Heart left ventricle (tissue), 16 donors: ENCODE measurements around the gene CEP170. TPM values are rescaled to one million over a fixed set of nuclear protein-coding genes. Genes with fewer than 3 reads are reported as not detected.
A peak's percentile ranks its signal among the peaks of the same experiment; 100 is the strongest.

Source experiments
- ATAC-seq, 4 donors: fragments of 200-7000 bp; cut with Tn5 transposase; one replicate each; pipeline ENCODE4 v1.9.1; 2020 to 2022; ENCODE audit warnings: moderate library complexity in 4 of 4, mild to moderate bottlenecking in 3 of 4, moderate number of reproducible peaks in 1 of 4
- DNase-seq, 5 donors: peaks; one replicate each; pipeline ENCODE4 v3.0.0-alpha.2; 2020
- H3K27ac ChIP-seq, 12 donors: fragments of 200-600 bp; sonication (generic) in 4 of 12; one replicate each; pipeline versions ENCODE4 v1.5.0 to v1.8.0; 2016 to 2022; ENCODE audit warnings: mild to moderate bottlenecking in 2 of 12
- H3K27me3 ChIP-seq, 9 donors: fragments of 200-600 bp; sonication (generic) in 2 of 9; one replicate each; pipeline versions ENCODE4 v1.5.1 to v1.8.0; 2016 to 2022; ENCODE audit warnings: mild to moderate bottlenecking in 3 of 9
- H3K36me3 ChIP-seq, 9 donors: fragments of 200-600 bp; sonication (generic) in 2 of 9; one replicate each; pipeline versions ENCODE4 v1.5.0 to v1.8.0; 2018 to 2022; ENCODE audit warnings: mild to moderate bottlenecking in 2 of 9
- H3K4me1 ChIP-seq, 12 donors: fragments of 200-600 bp; sonication (generic) in 4 of 12; one replicate each; pipeline versions ENCODE4 v1.5.0 to v1.8.0; 2016 to 2022; ENCODE audit warnings: mild to moderate bottlenecking in 3 of 12
- H3K4me3 ChIP-seq, 12 donors: fragments of 200-600 bp; sonication (generic) in 4 of 12; one replicate each; pipeline versions ENCODE4 v1.5.0 to v1.8.0; 2017 to 2022; ENCODE audit warnings: mild to moderate bottlenecking in 9 of 12, moderate library complexity in 4 of 12
- H3K9me3 ChIP-seq, 12 donors: fragments of 200-600 bp; sonication (generic) in 4 of 12; one replicate each; pipeline versions ENCODE4 v1.5.0 to v1.8.0; 2016 to 2022; ENCODE audit warnings: mild to moderate bottlenecking in 1 of 12
- CTCF ChIP-seq, 12 donors: fragments of 200-600 bp; sonication (generic) in 4 of 12; IDR thresholded peaks; one replicate each; pipeline versions ENCODE4 v1.5.0 to v1.8.0; 2018 to 2022; ENCODE audit warnings: antibody characterized with exemption in 12 of 12, mild to moderate bottlenecking in 5 of 12
- POLR2A ChIP-seq, 2 donors: fragments of 450-650 bp; IDR thresholded peaks; one replicate each; pipeline ENCODE4 v1.6.1; 2017; ENCODE audit warnings: antibody characterized with exemption in 2 of 2, mild to moderate bottlenecking in 2 of 2, moderate library complexity in 2 of 2
- WGBS, 4 donors: extraction: QIAGEN DNeasy Blood & Tissue Kit in 2 of 4; methylation state at CpG; one replicate each; pipeline versions ENCODE4 v1.1.5 to v1.1.7; 2013 to 2018; 5-methylcytosine and 5-hydroxymethylcytosine counted together
- intact Hi-C, 10 donors: fragments of 100-400 bp; cut with DNase I; formaldehyde crosslinking; loops; one replicate each; pipeline versions ENCODE4 v1.11.1 to v1.14.2; 2022
- long read RNA-seq, 3 donors: library from polyadenylated mRNA; unstranded; transcript quantifications; one replicate each; pipeline ENCODE4 v2.0.0, GENCODE V29; 2020 to 2021
- polyA plus RNA-seq, 2 donors: library from polyadenylated mRNA; stranded (reverse); fragments of 200-250 nt; gene quantifications; one replicate each; pipeline ENCODE4 v1.2.3, GENCODE V29; 2013
- total RNA-seq, 9 donors: library from RNA; depleted of rRNA in 2 of 9; stranded (reverse); fragments of >200 nt in 2 of 9; fragmentation: NEBNext Ultra II Directional in 3 of 9; extraction: Animal tissue kit (Norgen Biotek cat#: 25700) in 3 of 9; gene quantifications; one replicate each; pipeline versions ENCODE4 v1.1.0 to v1.2.4, GENCODE V29; 2016 to 2023
- donor health status: ischemic (EF 13 %, LVEDD 7.1; RV severe dilation, severe dysfunction).
- donor health status: healthy with polysubstance abuse.
- donor health status: DM: no; HTN: yes; CAD: no.
- donor health status: DM: no; HTN: no; CAD: no.
- donor health status: ischemic (EF 25% LVEDD 6.9; RV normal size, moderate dysfunction).
- donor health status: ischemic (EF 25% LVEDD 5.7; RV mildly dilated, moderate dysfunction).
- donor health status: healthy.
- donor health status: DM: yes; HTN: yes; CAD: no.
- donor health status: ischemic (EF 35%, LVEDD 5.7; RV mildly dilated, moderate dysfunction).
- donor health status: nonischemic (EF 11% LVEDD 7.7; RV severe dilation, severe dysfunction).
- donor health status: DM: yes; HTN: yes; CAD: no.
- donor health status: PGD.
- donor health status: ischemic (EF 29% LVEDD 5.4; RV normal size, mild dysfunction).
- donor health status: nonischemic (EF 23%, LVEDD 6.1; RV moderate dilation, normal function).

Gene CEP170
- total RNA-seq (10 to 100 TPM; 27.2 to 70.3 (median 42.7) TPM), polyA plus RNA-seq (10 to 100 TPM in 1 of 2 donors, 1 to 10 TPM in 1; 9.7 to 16.6 TPM)
- long read RNA-seq, donor 1, partial matches to known transcripts, result 10 of 19 reads
- long read RNA-seq, donor 1, other reads (novel, unspliced or antisense), result 9 of 19 reads
- long read RNA-seq, donor 2, partial matches to known transcripts, result 39 of 56 reads
- long read RNA-seq, donor 2, other reads (novel, unspliced or antisense), result 15 of 56 reads
- long read RNA-seq, donor 3, partial matches to known transcripts, result 7 of 13 reads
- long read RNA-seq, donor 3, other reads (novel, unspliced or antisense), result 5 of 13 reads

GRCh38 chr1:243254927-243255790 lies at the start of gene CEP170:
Gene CEP170 (minus strand): TSS chr1:243255281. CDS start chr1:243225280, 30,001 bp downstream.
- Histone ChIP-seq H3K36me3 (no peaks in the 10 kb centered on the region), H3K4me1 (peaks cover 4 to 66% (median 38%) of the 10 kb centered on the region in 12 donors), H3K27ac (peak within 1 kb of the TSS; percentile 93 to 98 (median 96)), H3K9me3 (no peaks in the 10 kb centered on the region), H3K27me3 (no peaks in the 10 kb centered on the region), H3K4me3 (peak within 1 kb of the TSS; percentile 72 to 100 (median 84))
- 0% methylated on average over 12 to 74 of the region's 74 CpGs for WGBS, 4 donors
- DNase-seq (peak; percentile 96 to 97 (median 96)), ATAC-seq (peak; percentile 75 to 85 (median 82))
- TF ChIP-seq POLR2A (IDR thresholded peaks at IDR 0.05) (peak in 1 of 2 donors; percentile 75), CTCF (IDR thresholded peaks at IDR 0.05) (peak in 2 of 12 donors; percentile 1 to 21)
- intact Hi-C loops, result loop anchor here in 4 of 10 donors (5.0 to 10.0 kb wide), 6 partner anchors 43 to 1580 kb away; partner anchors contain the start of genes ADSS2 (in 2 of the 4) and COX20 (in 1 of the 4)

GRCh38 chr1:243301059-243301458 lies 46.0 kb upstream of the CEP170 start:
- peaks cover 0 to 15% (median 0%) of the 10 kb centered on the region in 12 donors for H3K9me3 ChIP-seq
- H3K27me3 ChIP-seq, result no peaks in the 10 kb centered on the region
- whole genome bisulfite sequencing, 4 donors, result 90 to 97% (median 95%) methylated on average over 2 of the region's 2 CpGs
- H3K36me3 ChIP-seq, result peaks cover 0 to 38% (median 18%) of the 10 kb centered on the region in 9 donors
- no peak for TF ChIP-seq POLR2A (IDR thresholded peaks at IDR 0.05)
- TF ChIP-seq CTCF (IDR thresholded peaks at IDR 0.05), result no peak
- H3K4me3 ChIP-seq, result no peak overlapping the region
- H3K4me1 ChIP-seq, result no peaks in the 10 kb centered on the region
- DNase-seq (no peak), ATAC-seq (no peak)
- H3K27ac ChIP-seq, result no peak overlapping the region
- intact Hi-C loops, result no loop called here

DNA sequence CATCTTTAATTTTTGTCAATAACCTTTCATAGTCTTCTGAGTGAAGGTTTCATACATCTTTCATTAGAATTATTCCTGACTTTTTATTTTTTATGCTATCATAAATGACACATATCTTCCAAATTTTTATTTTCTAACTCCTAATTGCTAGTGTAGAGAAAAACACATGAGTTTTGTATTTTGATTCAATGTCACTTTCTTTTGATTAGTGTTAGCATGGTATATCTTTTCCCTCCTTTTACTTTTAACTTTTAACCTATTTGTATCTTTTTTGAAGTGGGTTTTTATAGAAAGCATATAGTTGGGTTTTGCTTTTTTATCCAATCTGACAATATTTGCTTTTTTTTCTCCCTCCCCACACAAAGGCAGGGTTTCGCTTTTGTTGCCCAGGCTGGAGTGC lies 44.0 kb upstream of the CEP170 start:
- ATAC-seq (no peak), DNase-seq (no peak)
- peaks cover 0 to 44% (median 18%) of the 10 kb centered on the region in 9 donors for H3K36me3 ChIP-seq
- intact Hi-C loops, result no loop called here
- no peak overlapping the region for H3K4me3 ChIP-seq
- no peak overlapping the region for H3K27ac ChIP-seq
- no peaks in the 10 kb centered on the region for H3K4me1 ChIP-seq
- no peak for TF ChIP-seq POLR2A (IDR thresholded peaks at IDR 0.05)
- TF ChIP-seq CTCF (IDR thresholded peaks at IDR 0.05), result no peak
- no peaks in the 10 kb centered on the region for H3K27me3 ChIP-seq
- H3K9me3 ChIP-seq, result peaks cover 0 to 17% (median 0%) of the 10 kb centered on the region in 12 donors
- WGBS, 4 donors, result 97 to 100% (median 99%) methylated on average over 1 of the region's 1 CpG

GRCh38 chr1:243294723-243295121 lies 39.6 kb upstream of the CEP170 start:
- no peaks in the 10 kb centered on the region for H3K27me3 ChIP-seq
- intact Hi-C loops, result no loop called here
- H3K9me3 ChIP-seq, result peaks cover 0 to 22% (median 3%) of the 10 kb centered on the region in 12 donors
- DNase-seq, result no peak
- 75 to 88% (median 84%) methylated on average over 3 of the region's 3 CpGs for WGBS, 4 donors
- no peak overlapping the region for H3K4me3 ChIP-seq
- H3K36me3 ChIP-seq, result peaks cover 0 to 67% (median 29%) of the 10 kb centered on the region in 9 donors
- H3K4me1 ChIP-seq, result no peaks in the 10 kb centered on the region
- TF ChIP-seq POLR2A (IDR thresholded peaks at IDR 0.05) (no peak), CTCF (IDR thresholded peaks at IDR 0.05) (no peak)
- no peak overlapping the region for H3K27ac ChIP-seq
- ATAC-seq, result no peak
